ENCODE results near the gene MAP3K15.

The MAP3K15 gene

GRCh38 chrX:19403696-19404095 is 111.6 kb downstream of the MAP3K15 start:
- DNase-seq (ENCODE audit: low spot score) = no peak

- DNase-seq (ENCODE audit: low spot score) = no peak
These were observed 122.6 kb downstream of the MAP3K15 start for GRCh38 chrX:19392703-19393102.

GRCh38 chrX:19392078-19392477 is 123.2 kb downstream of the MAP3K15 start:
- DNase-seq (ENCODE audit: low spot score) = no peak

- no peak for DNase-seq (ENCODE audit: low spot score)
These were observed 126.0 kb downstream of the MAP3K15 start for GRCh38 chrX:19389227-19389845.

GRCh38 chrX:19388741-19389140 is 126.6 kb downstream of the MAP3K15 start:
- DNase-seq (ENCODE audit: low spot score) = no peak

- DNase-seq (ENCODE audit: low spot score) = no peak
These were observed 127.1 kb downstream of the MAP3K15 start for GRCh38 chrX:19388064-19388679.

GRCh38 chrX:19386679-19387078 is 128.6 kb downstream of the MAP3K15 start:
- no peak for DNase-seq (ENCODE audit: low spot score)

- DNase-seq (ENCODE audit: low spot score) = peak; percentile 27
These were observed 132.7 kb downstream of the MAP3K15 start for GRCh38 chrX:19382555-19383145.

GRCh38 chrX:19381326-19381725 is 134.0 kb downstream of the MAP3K15 start:
- DNase-seq (ENCODE audit: low spot score) = no peak

GRCh38 chrX:19377799-19378198 is 137.5 kb downstream of the MAP3K15 start:
- DNase-seq (ENCODE audit: low spot score) = no peak

- DNase-seq (ENCODE audit: low spot score) = no peak
These were observed 139.8 kb downstream of the MAP3K15 start for GRCh38 chrX:19375546-19375945.

- no peak for DNase-seq (ENCODE audit: low spot score)
These were observed 141.9 kb downstream of the MAP3K15 start for GRCh38 chrX:19373351-19373891.

GRCh38 chrX:19372547-19373331 is 142.6 kb downstream of the MAP3K15 start:
- DNase-seq (ENCODE audit: low spot score) = no peak

GRCh38 chrX:19372170-19372546 is 143.2 kb downstream of the MAP3K15 start:
- peak; percentile 55 for DNase-seq (ENCODE audit: low spot score)

GRCh38 chrX:19370061-19370460 is 145.2 kb downstream of the MAP3K15 start:
- DNase-seq (ENCODE audit: low spot score) = no peak

GRCh38 chrX:19368576-19368975 is 146.7 kb downstream of the MAP3K15 start:
- no peak for DNase-seq (ENCODE audit: low spot score)

- DNase-seq (ENCODE audit: low spot score) = no peak
These were observed 153.6 kb downstream of the MAP3K15 start for GRCh38 chrX:19361701-19362100.

GRCh38 chrX:19360903-19361302 is 154.4 kb downstream of the MAP3K15 start:
- DNase-seq (ENCODE audit: low spot score) = no peak

- no peak for DNase-seq (ENCODE audit: low spot score)
These were observed 156.8 kb downstream of the MAP3K15 start for GRCh38 chrX:19358521-19358920.

GRCh38 chrX:19354625-19355024 is 160.7 kb downstream of the MAP3K15 start:
- DNase-seq (ENCODE audit: low spot score) = no peak

GRCh38 chrX:19350941-19351384 is 164.3 kb downstream of the MAP3K15 start:
- no peak for DNase-seq (ENCODE audit: low spot score)

- DNase-seq (ENCODE audit: low spot score) = no peak
These were observed 166.0 kb downstream of the MAP3K15 start for GRCh38 chrX:19349264-19349663.

- DNase-seq (ENCODE audit: low spot score) = no peak
These were observed 167.4 kb downstream of the MAP3K15 start for GRCh38 chrX:19347916-19348315.

Data from CD4-positive, alpha-beta T cell treated with Interleukin-15 for 4 hours (primary cell).